HG03460 (cell line): ENCODE measurements around the gene UGT3A1.
"Not testable (repeated sequence)": the region's sequence is repeated elsewhere in the genome, so short reads cannot be mapped to it uniquely, and the experiment has no call there.

Experiments
- ATAC-seq: cut with Tn5 transposase; IDR thresholded peaks from one replicate; pipeline ENCODE4 v1.9.1; 2021; ENCODE audit not compliant: unreplicated experiment

Gene UGT3A1

GRCh38 chr5:35988529-35988928 is 2.7 kb downstream of the UGT3A1 start:
- ATAC-seq = no peak

GRCh38 chr5:35987776-35988175 is 3.4 kb downstream of the UGT3A1 start:
- ATAC-seq = no peak

GRCh38 chr5:35979715-35980114 is 11.5 kb downstream of the UGT3A1 start:
- ATAC-seq = no peak

GRCh38 chr5:35976859-35977258 is 14.3 kb downstream of the UGT3A1 start:
- ATAC-seq = not testable (repeated sequence)

GRCh38 chr5:35974570-35974969 is 16.6 kb downstream of the UGT3A1 start:
- no peak for ATAC-seq

GRCh38 chr5:35971878-35972210 is 19.3 kb downstream of the UGT3A1 start:
- no peak for ATAC-seq

- no peak for ATAC-seq
Measured at GRCh38 chr5:35971186-35971877, 19.9 kb downstream of the UGT3A1 start.

GRCh38 chr5:35963381-35963843 is 27.8 kb downstream of the UGT3A1 start:
- ATAC-seq = no peak

GRCh38 chr5:35960328-35960727 is 30.9 kb downstream of the UGT3A1 start:
- no peak for ATAC-seq

- no peak for ATAC-seq
Measured at GRCh38 chr5:35956429-35956828, 34.8 kb downstream of the UGT3A1 start.

GRCh38 chr5:35954175-35954574 is 37.0 kb downstream of the UGT3A1 start:
- ATAC-seq = no peak

GRCh38 chr5:35947085-35947484 is 44.1 kb downstream of the UGT3A1 start:
- no peak for ATAC-seq

- no peak for ATAC-seq
Measured at GRCh38 chr5:35939639-35940038, 51.6 kb downstream of the UGT3A1 start.

GRCh38 chr5:35938568-35939227 is 52.5 kb downstream of the UGT3A1 start, which contains the start of gene CAPSL:
CAPSL (minus strand) TSS chr5:35938622; CDS start chr5:35921120, 17,502 bp downstream.
- ATAC-seq = no peak

GRCh38 chr5:35926389-35927051 is 64.7 kb downstream of the UGT3A1 start:
- ATAC-seq = no peak

- ATAC-seq = peak; percentile 68
Measured at GRCh38 chr5:35924950-35925722, 66.1 kb downstream of the UGT3A1 start.

GRCh38 chr5:35924122-35924949 is 66.9 kb downstream of the UGT3A1 start:
- ATAC-seq = no peak

- ATAC-seq = no peak
Measured at GRCh38 chr5:35922468-35922867, 68.7 kb downstream of the UGT3A1 start.

- no peak for ATAC-seq
Measured at GRCh38 chr5:35921930-35922329, 69.3 kb downstream of the UGT3A1 start.

GRCh38 chr5:35920890-35921289 is 70.3 kb downstream of the UGT3A1 start:
- ATAC-seq = no peak
